RWPE2 (cell line): ENCODE results near the gene ABRACL.

ENCODE experiments used
- ATAC-seq: fragments of 200-7000 bp; cut with Tn5 transposase; 3 replicates; pipeline ENCODE4 v1.9.1; 2021; ENCODE audit warnings: low read depth
- DNase-seq: peaks from one replicate; pipeline ENCODE4 v3.0.0-alpha.2; 2020; ENCODE audit warnings: low spot score
- H3K27ac ChIP-seq: fragments of 450-650 bp; 2 replicates; pipeline ENCODE4 v1.5.1; 2017; ENCODE audit warnings: mild to moderate bottlenecking; ENCODE audit not compliant: poor library complexity, severe bottlenecking
- H3K27me3 ChIP-seq: fragments of 250-450 bp; sonication (Bioruptor Pico); 2 replicates; pipeline ENCODE4 v1.5.1; 2021; ENCODE audit warnings: mild to moderate bottlenecking, moderate library complexity; ENCODE audit not compliant: insufficient read depth, poor library complexity, severe bottlenecking
- H3K36me3 ChIP-seq: fragments of 250-450 bp; sonication (Bioruptor Pico); 2 replicates; pipeline ENCODE4 v1.5.1; 2020; ENCODE audit warnings: low read depth, mild to moderate bottlenecking, moderate library complexity
- H3K4me1 ChIP-seq: fragments of 250-450 bp; sonication (Bioruptor Pico); 2 replicates; pipeline ENCODE4 v1.5.1; 2021; ENCODE audit warnings: mild to moderate bottlenecking, moderate library complexity; ENCODE audit not compliant: insufficient read depth, poor library complexity, severe bottlenecking
- H3K4me3 ChIP-seq: fragments of 250-450 bp; sonication (Bioruptor Pico); 2 replicates; pipeline ENCODE4 v1.5.1; 2021; ENCODE audit warnings: mild to moderate bottlenecking, moderate library complexity; ENCODE audit not compliant: severe bottlenecking
- H3K9me3 ChIP-seq: fragments of 250-450 bp; sonication (Bioruptor Pico); 2 replicates; pipeline ENCODE4 v1.5.1; 2021; ENCODE audit warnings: mild to moderate bottlenecking, moderate library complexity; ENCODE audit not compliant: severe bottlenecking
- CTCF ChIP-seq: fragments of 450-650 bp; IDR thresholded peaks from one replicate; pipeline ENCODE4 v1.5.1; 2017; ENCODE audit warnings: mild to moderate bottlenecking, moderate library complexity; ENCODE audit not compliant: poor library complexity, severe bottlenecking

ABRACL gene

DNA sequence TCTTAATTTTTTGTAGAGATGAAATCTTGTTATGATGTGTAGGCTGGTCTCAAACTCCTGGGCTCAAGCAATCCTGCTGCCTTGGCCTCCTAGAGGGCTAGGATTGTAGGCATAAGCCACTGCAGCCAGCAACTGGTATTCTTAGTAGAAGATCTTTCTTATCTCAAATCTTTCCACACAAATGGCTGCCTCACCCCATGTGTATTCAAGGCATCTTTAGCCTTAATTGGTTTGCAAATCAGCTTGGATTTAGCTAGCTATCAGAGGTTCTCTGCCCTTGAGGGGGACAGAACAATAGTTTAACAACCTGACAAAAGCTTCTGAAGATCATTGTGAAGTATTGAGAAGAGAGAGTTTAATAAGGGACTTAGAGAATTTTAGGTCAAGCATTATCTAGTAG lies 17.9 kb upstream of the ABRACL start:
- no peak for TF ChIP-seq CTCF

GRCh38 chr6:139011980-139012379 lies 16.6 kb upstream of the ABRACL start:
- no peak for TF ChIP-seq CTCF
- ATAC-seq (no peak), DNase-seq (no peak)
- Histone ChIP-seq H3K4me1 (no peaks in the 10 kb centered on the region), H3K27me3 (no peaks in the 10 kb centered on the region), H3K4me3 (no peak overlapping the region), H3K9me3 (no peaks in the 10 kb centered on the region), H3K36me3 (no peaks in the 10 kb centered on the region), H3K27ac (no peak overlapping the region)

More for the DNA sequence above, 17.9 kb upstream of the ABRACL start:
- no peaks in the 10 kb centered on the region for H3K4me1 ChIP-seq
- no peak for DNase-seq
- no peak for ATAC-seq
- no peaks in the 10 kb centered on the region for H3K36me3 ChIP-seq
- H3K4me3 ChIP-seq = no peak overlapping the region
- no peaks in the 10 kb centered on the region for H3K27me3 ChIP-seq
- no peaks in the 10 kb centered on the region for H3K9me3 ChIP-seq
- no peak overlapping the region for H3K27ac ChIP-seq

- no peaks in the 10 kb centered on the region for H3K36me3 ChIP-seq
- no peak for ATAC-seq
- no peak for DNase-seq
- no peak for TF ChIP-seq CTCF
- H3K4me3 ChIP-seq = no peak overlapping the region
- no peaks in the 10 kb centered on the region for H3K9me3 ChIP-seq
- H3K4me1 ChIP-seq = no peaks in the 10 kb centered on the region
- no peak overlapping the region for H3K27ac ChIP-seq
- H3K27me3 ChIP-seq = no peaks in the 10 kb centered on the region
These were observed 15.3 kb upstream of the ABRACL start for GRCh38 chr6:139013185-139013800.

- no peak for ATAC-seq
- no peaks in the 10 kb centered on the region for H3K36me3 ChIP-seq
- H3K27me3 ChIP-seq = no peaks in the 10 kb centered on the region
- H3K4me1 ChIP-seq = no peaks in the 10 kb centered on the region
- TF ChIP-seq CTCF = no peak
- no peak overlapping the region for H3K4me3 ChIP-seq
- no peak for DNase-seq
- H3K9me3 ChIP-seq = no peaks in the 10 kb centered on the region
- no peak overlapping the region for H3K27ac ChIP-seq
These were observed 13.6 kb upstream of the ABRACL start for GRCh38 chr6:139014945-139015344.

DNA sequence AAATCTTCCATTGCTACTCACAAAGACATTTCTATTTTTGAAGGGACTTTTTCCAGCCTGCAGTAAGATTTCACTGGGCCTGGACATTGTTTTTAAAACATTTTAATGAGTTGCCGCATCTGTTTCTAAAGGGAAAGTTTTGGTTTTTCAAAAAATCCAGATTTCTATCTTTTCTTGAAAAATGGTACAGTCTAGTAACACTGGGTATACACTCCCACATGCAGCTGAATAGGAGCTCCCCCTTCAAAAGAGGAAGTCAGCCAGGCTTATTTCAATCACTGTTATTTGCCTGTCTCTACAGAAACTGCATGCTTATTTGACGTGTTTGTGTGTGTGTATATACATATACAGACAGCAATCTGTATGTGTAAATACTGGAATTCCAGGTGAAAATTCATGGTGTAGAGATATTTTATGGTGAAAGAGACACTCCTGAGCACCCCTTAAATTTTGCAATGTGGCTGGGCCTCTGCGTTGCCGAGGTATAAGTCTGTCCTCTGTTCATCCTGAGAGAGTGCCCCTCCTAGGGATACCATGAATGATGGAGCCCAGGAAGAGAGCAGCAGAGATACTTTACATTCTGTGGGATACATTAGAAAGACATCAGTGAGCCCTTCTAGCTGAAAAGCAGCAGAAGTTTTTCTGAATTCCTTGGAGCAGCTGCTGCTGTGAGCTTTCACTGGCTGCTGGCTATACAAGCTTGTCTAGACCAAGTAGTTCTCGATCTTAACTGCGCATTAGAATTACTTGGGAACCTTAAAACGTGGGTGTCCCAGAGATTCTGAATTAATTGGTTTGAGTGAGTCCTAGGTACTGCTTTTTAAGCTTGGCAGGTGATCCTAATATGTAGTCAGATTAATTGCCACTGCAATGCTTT lies 12.0 kb upstream of the ABRACL start:
- no peak for DNase-seq
- H3K36me3 ChIP-seq = no peaks in the 10 kb centered on the region
- H3K4me3 ChIP-seq = no peak overlapping the region
- H3K27ac ChIP-seq = no peak overlapping the region
- H3K9me3 ChIP-seq = no peaks in the 10 kb centered on the region
- no peak for ATAC-seq
- TF ChIP-seq CTCF = no peak
- H3K4me1 ChIP-seq = no peaks in the 10 kb centered on the region
- no peaks in the 10 kb centered on the region for H3K27me3 ChIP-seq
